HG02759 (cell line): ENCODE data around the gene ACLY.
"Not testable (repeated sequence)": the region's sequence is repeated elsewhere in the genome, so short reads cannot be mapped to it uniquely, and the experiment has no call there.

ENCODE experiments used
- ATAC-seq: cut with Tn5 transposase; IDR thresholded peaks from one replicate; pipeline ENCODE4 v1.9.1; 2021; ENCODE audit warnings: mild to moderate bottlenecking, moderate library complexity; ENCODE audit not compliant: unreplicated experiment

ACLY gene

GRCh38 chr17:41941168-41941567 lies 22.4 kb upstream of the ACLY start:
- no peak for ATAC-seq

- no peak for ATAC-seq
Measured at GRCh38 chr17:41939693-41940090, 20.9 kb upstream of the ACLY start.

GRCh38 chr17:41939044-41939692 lies 20.4 kb upstream of the ACLY start:
- ATAC-seq = no peak

- no peak for ATAC-seq
Measured at GRCh38 chr17:41937970-41938954, 19.5 kb upstream of the ACLY start.

GRCh38 chr17:41935641-41936040 lies 16.9 kb upstream of the ACLY start:
- ATAC-seq = no peak

GRCh38 chr17:41932816-41933389 lies 14.2 kb upstream of the ACLY start:
- no peak for ATAC-seq

GRCh38 chr17:41931715-41932114 lies 13.0 kb upstream of the ACLY start:
- ATAC-seq = not testable (repeated sequence)

- not testable (repeated sequence) for ATAC-seq
Measured at GRCh38 chr17:41930833-41931156, 12.0 kb upstream of the ACLY start.

- peak; percentile 97 for ATAC-seq
Measured at GRCh38 chr17:41930009-41930832, 11.5 kb upstream of the ACLY start, which contains the start of gene ODAD4. TSS of gene ODAD4 (plus strand) at chr17:41930617. CDS start at chr17:41930724, 107 bp downstream.

GRCh38 chr17:41928693-41929251 lies 10.0 kb upstream of the ACLY start:
- ATAC-seq = no peak

- ATAC-seq = no peak
Measured at GRCh38 chr17:41925991-41926590, 7.3 kb upstream of the ACLY start.

GRCh38 chr17:41920580-41920955 lies 1.8 kb upstream of the ACLY start:
- no peak for ATAC-seq

- no peak for ATAC-seq
Measured at GRCh38 chr17:41919840-41920579, 1.3 kb upstream of the ACLY start.

GRCh38 chr17:41919165-41919817 lies 540 bp upstream of the ACLY start:
- ATAC-seq = peak; percentile 5

- no peak for ATAC-seq
Measured at GRCh38 chr17:41917679-41918313, 955 bp downstream of the ACLY start.

GRCh38 chr17:41917192-41917591 lies 1.6 kb downstream of the ACLY start:
- ATAC-seq = no peak

- no peak for ATAC-seq
Measured at GRCh38 chr17:41915566-41915965, 3.2 kb downstream of the ACLY start.

- no peak for ATAC-seq
Measured at GRCh38 chr17:41915020-41915419, 3.7 kb downstream of the ACLY start.
